ENCODE data around the gene TMC2.

TMC2 gene

DNA sequence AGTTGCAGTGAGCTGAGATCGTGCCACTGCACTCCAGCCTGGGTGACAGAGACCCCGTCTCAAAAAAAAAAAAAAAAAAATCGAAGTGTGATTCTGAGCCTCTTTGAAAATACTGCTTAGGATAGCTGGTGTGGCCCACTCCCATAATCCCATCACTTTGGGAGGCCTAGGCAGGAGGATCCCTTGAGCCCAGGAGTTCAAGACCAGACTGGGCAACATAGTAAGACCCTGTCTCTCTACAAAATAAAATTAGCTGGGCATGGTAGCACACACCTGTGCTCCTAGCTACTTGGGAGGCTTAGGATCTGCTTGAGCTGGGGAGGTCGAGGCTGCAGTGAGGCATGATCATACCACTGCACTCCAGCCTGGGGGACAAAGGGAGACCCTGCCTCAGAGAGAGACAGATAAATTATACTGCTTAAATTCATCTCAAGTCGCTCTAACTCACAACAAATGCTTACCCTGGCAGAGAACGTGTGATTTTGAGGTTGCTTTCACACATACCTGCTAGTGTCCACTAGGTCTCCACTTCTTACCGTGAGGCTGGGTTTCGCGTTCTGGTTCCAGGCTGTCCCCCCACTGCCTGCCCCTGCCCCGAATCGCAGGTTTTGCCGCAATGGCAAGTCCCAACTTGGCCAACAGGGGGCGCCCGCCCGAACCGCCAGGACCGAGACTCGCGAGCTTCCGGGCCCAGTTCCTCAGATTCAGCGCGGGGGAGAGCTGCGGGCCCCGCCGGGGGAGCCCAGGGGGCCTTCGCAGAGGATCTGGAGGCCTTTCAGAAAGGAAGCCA is 12.3 kb upstream of the TMC2 start:
- TF ChIP-seq, protein P1, sequence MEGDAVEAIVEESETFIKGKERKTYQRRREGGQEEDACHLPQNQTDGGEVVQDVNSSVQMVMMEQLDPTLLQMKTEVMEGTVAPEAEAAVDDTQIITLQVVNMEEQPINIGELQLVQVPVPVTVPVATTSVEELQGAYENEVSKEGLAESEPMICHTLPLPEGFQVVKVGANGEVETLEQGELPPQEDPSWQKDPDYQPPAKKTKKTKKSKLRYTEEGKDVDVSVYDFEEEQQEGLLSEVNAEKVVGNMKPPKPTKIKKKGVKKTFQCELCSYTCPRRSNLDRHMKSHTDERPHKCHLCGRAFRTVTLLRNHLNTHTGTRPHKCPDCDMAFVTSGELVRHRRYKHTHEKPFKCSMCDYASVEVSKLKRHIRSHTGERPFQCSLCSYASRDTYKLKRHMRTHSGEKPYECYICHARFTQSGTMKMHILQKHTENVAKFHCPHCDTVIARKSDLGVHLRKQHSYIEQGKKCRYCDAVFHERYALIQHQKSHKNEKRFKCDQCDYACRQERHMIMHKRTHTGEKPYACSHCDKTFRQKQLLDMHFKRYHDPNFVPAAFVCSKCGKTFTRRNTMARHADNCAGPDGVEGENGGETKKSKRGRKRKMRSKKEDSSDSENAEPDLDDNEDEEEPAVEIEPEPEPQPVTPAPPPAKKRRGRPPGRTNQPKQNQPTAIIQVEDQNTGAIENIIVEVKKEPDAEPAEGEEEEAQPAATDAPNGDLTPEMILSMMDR (IDR thresholded peaks at IDR 0.05) = peak; percentile 95

DNA sequence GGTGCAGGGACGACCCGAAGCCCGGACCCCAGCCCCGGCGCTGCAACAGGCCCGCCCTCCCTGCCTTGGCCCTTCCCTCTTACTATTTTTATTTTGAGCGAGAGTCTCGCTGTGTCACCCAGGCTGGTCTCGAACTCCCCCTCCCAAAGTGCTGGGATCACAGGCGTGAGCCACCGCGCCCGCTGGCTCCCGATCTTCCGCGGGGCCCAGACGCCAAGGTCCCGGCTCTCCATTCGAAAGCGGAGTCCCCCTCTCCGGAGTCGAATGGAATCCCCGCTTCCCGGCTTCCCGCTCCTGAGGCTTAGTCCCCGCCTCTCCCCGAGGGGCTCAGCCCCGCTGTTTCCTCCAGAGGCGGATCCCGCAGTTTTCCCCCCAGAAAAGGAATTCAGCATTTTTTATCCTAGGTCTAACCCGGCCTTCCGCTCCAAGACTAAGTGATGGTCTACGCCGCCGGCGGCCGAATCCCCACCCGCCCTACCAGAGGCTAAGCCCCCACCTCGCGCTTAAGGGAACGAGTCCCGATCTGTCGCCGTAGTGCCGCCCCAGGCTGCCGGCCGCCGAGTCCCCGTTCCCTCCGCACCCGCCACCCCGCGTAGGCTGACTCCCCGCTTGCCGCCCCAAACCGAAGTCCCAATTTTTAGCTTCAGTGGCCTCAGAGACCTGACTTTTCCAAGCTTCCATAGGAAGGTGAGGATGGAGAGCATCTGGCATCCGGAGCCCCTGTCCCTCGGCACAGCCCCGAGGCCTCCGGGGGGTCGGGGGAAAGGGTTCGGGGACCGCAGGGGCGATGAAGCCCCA is 11.5 kb upstream of the TMC2 start:
- TF ChIP-seq, protein P1 (IDR thresholded peaks at IDR 0.05) = no peak

DNA sequence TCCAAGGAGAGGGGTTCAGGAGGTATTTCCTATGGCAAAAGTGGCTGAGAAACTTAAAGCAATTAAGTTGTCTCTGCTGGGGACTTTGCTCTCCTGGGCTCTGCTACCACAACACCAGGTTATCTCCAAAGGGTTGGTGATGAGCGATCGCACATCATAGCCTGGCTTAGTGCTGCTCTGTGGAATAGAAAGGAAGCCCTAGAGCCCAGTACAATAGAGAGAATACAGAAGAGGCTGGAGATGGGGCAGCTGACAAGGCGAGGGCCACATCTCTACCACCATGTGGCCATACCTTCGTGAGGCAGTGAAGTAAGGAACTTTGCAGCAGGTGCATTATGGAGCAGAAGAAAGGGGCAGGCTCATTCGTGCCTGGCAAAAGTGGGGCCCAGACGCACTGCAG is 8.6 kb upstream of the TMC2 start:
- TF ChIP-seq, protein P1 (IDR thresholded peaks at IDR 0.05) = no peak

DNA sequence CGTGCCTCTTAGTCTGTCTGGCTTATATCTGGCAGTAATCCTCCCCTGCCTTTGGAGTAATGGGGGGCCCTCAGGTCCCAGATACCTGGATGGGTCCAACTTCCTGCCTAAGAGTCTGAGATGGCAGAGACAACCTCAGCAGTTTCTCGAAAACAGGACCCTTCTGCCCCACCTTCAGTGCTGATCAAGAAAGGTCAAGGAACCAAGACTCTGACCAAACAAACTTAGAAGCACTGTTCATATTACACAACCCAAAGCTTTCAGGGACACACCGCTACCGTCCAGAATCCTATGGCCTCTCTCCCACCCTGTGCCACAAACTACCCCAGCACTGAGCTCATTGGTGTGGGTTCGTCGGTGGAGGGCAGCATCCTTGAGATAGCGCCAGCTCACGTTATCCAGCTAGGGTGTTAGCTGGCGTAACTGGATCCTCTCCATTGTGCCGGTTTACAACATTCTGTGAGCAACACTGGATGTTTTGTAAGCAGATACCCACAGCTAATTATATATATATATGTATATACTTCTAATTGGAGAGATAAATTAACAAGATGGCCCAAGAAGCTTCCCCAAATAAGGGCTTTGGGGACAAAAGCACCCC is 7.6 kb upstream of the TMC2 start:
- TF ChIP-seq, protein P1 (IDR thresholded peaks at IDR 0.05) = no peak

DNA sequence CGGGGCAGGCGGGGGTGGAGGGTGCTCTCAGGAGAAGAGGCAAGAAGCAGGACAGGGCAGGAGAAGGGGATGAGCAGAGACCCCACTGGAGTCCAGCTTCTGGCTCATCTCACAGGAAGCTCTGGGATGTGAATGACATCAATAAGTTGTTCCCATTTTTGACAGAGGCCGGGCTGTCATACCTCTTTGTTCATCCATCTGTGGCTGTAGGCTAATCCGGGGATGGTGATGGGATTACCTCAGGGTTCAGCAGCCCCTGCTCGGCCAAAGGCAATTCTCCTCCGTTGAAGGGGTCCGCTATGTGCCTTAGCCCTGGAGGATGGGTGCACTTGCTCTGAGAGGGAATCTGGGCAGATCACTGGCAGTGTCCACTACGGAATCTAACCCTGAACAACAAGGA is 3.3 kb upstream of the TMC2 start:
- TF ChIP-seq, protein P1 (IDR thresholded peaks at IDR 0.05) = no peak

DNA sequence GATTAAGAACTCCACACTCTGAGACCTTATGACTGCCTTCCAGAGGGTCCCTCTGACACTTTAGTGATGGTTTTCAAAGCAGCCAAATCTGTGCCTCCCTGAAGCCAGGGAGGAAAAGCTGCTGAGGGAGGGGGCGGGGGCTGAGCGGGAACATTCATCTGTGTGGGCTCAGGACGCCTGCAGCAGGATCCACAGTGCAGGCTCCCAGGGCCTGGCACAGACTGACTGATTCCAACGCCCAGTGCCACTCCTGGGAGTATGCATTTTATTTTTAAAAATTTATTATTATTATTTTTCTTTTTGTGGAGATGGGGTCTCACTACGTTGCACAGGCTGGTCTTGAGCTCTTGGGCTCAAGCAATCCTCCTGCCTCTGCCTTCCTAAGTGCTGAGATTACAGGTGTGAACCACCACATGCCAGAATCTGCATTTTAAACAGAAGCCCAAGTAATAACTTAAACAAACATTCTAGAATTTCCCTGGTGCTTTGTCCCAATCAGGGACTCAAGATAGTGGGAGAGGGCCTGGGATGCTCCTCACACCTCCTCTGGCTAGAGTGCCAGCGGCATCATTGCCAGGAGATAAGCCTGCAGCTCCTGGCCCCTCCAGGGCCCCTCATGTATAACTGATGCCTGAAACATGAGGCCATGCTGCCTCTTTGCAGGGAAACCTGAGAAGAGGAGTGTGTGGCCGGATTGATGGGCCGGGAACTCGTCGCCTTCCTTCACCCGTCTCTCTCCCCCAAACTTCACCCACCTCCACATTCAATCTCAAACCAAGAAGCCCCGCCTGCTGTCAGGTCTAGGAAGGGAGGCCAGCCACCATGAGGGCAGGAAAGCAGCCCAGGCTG is 438 bp upstream of the TMC2 start:
- TF ChIP-seq, protein P1 (IDR thresholded peaks at IDR 0.05) = no peak

DNA sequence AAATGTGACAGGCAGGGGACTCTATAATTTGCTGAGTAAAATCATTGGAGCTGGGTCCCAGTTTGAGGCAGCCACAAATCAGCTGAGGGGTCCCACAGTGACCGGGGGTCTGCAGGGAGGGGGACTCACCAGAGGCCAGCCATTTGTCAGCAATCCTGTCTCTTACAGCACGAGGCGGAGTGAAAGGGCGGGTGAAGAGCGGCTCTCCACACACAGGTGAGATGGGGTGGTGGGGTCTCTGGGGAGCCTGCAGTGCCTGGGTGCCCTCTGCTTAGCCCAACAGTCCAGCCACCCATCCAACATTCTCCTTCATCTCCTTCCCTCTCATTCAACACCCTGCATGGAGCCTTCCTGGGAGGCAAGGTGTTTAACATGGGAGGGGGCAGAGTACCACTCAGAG is 728 bp downstream of the TMC2 start:
- TF ChIP-seq, protein P1 (IDR thresholded peaks at IDR 0.05) = no peak

All from LNCAP (cell line).